Measurements from ENCODE around the gene PRADC1.

Gene PRADC1

DNA sequence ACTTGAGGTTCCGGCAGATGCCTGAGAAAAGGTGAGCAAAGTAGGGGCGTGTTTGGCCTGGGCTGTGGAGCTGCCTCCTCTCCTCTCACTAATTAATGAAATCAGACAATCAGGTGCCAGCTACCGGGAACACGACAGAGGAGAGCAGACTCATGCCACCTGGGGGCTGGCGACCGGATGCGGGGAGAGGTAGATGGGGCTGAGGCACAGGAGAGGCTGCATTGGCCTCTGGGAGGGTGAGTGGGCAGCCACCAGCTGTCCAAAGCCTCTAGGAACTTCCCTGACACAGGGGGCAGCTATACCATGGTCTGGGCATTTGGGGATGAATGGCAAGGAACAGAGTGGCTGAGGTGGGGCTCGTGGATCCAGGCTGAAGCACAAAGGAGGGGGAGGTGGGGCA lies 26.2 kb upstream of the PRADC1 start:
- no peak for DNase-seq (ENCODE audit: extremely low read depth in 1 of 2, low read depth in 1 of 2)

DNA sequence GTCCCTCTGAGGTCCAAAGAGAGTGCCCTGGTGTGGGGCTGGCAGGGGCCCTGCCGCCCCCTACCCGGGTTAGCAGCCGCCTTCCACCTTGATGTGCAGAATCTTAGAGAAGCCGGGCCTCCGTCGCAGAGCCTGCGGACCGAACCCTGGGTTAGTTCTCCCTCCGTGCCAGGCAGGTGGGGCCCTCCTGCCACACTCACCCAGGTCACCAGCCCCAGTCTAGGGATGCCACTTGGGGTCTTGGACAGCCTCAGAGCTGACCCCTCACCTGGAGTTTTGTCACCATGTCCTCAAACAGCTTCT lies 25.8 kb upstream of the PRADC1 start:
- DNase-seq (ENCODE audit: extremely low read depth in 1 of 2, low read depth in 1 of 2), result no peak

DNA sequence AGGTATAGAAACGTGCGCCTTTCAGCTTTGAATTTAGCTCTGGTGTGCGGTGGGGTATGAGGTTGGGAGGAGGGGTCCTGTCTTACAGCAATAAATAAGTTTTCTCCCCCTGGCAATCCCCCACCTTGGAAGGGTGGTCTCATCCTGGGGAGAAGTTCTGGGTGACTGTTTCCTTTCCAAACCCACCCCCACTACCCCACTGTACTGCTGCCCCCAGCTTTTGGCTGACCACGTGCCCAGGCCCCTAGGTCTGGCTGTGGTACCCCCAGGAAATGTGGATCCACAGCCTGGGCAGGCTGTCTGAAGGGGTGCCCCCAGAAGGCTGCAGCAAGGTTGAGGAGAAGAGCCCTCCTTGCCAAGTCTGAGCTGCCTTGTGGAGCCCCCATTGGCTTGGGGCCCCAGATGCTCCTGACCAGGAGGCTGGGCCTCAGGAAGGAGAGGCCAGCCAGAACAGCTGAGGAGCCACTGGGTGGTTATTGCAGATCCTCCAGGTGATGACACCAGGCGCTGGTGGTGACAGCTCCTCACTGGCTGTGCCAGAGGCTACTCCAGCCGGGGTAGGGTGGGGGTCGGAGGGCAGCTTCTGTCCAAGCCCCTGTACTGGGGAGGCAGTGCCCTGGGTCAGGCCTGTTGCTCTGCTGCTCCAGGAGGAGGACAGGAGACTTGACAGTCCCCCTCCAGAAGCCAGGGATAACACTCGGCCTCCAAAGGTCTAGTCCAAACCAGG lies 25.3 kb upstream of the PRADC1 start:
- DNase-seq (ENCODE audit: extremely low read depth in 1 of 2, low read depth in 1 of 2), result no peak

DNA sequence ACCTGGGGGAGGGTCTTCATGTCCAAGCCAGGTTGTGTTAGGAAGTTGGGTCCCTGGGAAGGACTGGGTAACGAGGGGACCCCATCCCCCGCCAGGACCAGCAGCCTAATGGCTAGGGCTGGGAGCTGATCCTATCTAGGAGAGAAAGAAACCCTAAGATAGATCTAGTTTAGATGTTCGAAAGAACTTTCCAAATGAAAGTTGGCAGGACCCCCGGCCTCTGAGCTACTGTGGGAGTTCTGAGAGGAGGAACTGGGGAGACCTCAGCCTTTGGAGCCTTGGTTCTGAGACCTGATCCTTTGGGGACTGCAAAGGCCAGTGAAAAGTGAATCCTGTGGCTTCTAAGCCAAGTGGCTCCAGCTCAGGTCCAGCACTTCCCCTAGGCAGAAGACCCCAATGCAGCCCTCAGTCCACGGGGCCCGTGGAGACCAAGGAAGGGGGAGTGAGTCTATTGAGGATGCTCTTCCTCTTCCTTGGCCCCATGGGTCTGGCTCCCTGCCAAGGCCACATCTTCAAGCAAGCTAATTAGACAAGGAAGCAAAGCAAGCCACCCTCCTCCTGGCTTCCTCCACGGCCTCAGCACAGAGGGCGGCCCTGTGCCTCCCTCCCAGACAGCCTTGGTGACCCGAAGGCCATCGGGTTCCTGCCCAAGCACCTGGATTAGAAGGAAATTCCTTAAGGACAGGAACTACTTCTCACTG lies 24.5 kb upstream of the PRADC1 start:
- DNase-seq (ENCODE audit: extremely low read depth in 1 of 2, low read depth in 1 of 2), result no peak

DNA sequence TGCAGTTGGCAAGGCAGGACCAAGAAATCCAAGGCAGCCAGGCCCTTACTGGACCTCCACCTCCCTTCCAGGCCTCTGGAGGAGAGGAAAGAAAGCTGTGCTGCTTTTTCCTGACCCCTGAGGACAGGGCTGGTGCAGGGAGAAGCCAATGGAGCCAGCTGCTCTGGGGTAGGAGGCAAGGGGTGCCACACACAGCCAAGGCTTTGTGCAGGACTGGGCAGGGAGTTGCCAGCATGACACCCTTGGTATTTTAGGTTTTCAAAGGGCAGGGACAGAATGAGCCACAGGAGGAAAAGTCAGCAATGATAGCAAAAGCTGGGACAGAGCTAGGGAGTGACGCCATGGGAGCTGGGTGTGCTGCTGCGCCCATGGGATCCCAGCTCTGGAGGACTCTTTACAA lies 24.0 kb upstream of the PRADC1 start:
- DNase-seq (ENCODE audit: extremely low read depth in 1 of 2, low read depth in 1 of 2), result no peak

DNA sequence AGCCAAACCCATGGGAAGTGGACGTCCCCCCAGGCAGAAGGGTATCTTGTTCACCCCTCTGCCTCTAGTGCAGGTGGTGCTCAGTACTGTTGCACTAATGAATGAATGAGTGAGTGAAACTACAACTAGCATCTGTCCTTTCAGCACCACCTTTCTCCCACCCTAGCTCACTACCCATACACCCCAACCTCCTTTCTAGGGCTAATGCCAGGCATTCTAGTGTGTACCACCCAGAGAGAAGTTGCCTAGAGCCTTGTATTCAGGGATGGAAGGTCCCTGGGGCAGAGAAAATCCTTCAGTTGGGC lies 23.5 kb upstream of the PRADC1 start:
- no peak for DNase-seq (ENCODE audit: extremely low read depth in 1 of 2, low read depth in 1 of 2)

DNA sequence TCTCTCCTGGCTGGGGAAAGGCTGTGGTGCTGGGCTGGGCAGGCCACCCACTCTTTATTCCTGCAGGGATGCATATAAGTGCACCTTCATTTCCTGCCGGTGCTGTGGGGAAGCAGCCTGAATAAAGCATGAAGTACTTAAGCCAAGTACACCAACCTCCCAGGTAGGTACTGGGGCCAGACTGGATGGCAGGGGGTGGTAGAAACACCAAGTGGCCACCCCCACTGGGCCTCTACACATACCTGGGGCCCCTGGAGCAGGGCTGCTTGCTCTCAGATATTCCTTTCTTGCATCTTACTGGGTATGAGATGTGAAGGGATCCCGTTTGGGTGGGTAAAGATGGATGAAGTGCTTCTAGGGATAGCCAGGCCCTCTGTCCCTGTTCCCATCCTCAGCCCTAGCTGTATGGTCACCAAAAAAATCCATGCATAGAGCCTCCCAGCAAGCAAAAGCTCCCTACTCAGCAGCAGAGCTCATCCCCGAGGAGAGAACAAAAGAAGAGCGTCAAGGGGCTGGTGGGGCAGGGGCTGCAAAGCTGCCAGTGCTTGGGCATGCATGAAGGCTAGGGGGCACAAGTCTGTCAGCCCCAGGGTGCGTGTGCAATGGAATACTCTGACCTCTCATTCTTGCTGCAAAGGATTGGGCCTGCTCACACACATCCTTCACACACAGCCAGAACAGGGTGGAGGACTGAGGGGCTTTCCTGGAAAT lies 23.0 kb upstream of the PRADC1 start:
- no peak for DNase-seq (ENCODE audit: extremely low read depth in 1 of 2, low read depth in 1 of 2)

DNA sequence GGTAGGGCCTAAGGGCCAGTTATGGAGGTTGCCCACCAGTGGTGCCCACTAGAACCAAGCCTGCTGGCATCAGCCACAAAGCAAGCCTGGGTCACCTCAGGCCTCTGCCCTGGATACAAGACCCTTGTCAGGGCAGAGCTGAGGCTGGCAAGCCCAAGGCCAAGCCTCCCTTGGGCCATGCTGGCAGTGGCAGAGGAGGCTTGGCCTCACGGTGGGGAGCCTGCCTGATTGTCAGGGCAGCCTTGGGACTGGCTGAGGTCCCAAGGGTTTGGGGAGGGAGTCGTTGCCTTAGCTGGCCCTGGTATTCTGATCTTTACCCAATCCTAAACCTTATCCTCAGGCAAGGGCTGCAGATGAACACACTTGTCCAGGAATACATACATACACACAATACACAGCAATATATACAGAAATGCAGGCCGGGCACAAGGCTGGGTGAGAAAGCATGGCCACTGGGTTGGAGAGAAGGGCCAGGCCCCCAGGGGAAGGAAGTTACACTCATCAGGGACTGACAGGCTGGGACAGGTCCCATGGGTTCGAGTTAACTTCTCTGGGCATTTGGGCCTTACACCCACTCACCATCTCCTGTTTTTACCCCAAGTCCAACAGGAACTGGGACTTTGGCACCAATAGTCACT lies 22.1 kb upstream of the PRADC1 start:
- DNase-seq (ENCODE audit: extremely low read depth in 1 of 2, low read depth in 1 of 2), result no peak

DNA sequence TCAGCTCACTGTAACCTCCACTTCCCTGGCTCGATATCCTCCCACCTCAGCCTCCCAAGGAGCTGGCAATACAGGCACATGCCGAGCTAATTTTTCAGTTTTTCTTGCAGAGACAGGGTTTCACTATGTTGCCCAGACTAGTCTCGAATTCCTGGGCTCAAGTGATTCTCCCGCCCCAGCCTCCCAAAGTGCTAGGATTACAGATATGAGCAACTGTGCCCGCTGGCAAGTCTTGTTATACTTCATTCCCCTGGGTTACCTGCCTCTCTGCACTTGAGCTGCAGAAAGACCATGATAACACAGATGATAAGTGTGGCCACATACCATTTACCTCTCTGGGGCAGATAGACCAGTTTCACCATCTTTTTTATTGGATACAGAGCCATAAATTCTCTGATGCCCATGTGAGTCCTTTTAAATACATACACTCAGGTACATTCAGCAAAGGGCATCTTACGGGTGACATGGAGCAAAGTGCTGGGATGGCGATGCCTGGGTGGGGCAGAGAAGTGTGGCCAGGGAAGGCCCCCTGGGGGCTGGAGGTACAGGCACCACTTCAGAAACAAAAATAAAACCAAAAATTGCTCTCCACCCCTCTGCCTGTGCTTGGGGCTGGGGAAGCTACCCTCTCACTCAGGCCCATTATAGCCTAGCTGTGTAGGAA lies 21.4 kb upstream of the PRADC1 start:
- DNase-seq (ENCODE audit: extremely low read depth in 1 of 2, low read depth in 1 of 2), result no peak

DNA sequence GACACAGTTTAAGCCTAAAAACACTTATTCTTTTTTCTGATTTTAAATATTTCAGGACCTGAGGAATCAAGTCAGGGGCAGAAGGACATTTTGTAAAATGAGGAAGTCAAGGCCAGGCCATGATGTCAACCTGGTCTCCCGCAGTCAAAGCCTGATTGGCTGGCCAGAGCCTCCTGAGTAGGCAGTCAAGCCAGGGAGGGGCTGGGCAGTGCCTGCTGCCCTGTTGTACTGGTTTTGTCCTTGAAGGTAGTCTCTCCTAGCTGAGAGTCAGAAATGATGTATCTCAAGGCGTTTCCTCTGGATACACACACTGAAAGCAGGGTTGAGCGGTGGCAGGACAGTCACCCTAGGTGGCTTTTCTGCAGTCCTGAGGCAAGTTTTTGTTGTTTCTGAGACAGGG lies 20.9 kb upstream of the PRADC1 start:
- no peak for DNase-seq (ENCODE audit: extremely low read depth in 1 of 2, low read depth in 1 of 2)

DNA sequence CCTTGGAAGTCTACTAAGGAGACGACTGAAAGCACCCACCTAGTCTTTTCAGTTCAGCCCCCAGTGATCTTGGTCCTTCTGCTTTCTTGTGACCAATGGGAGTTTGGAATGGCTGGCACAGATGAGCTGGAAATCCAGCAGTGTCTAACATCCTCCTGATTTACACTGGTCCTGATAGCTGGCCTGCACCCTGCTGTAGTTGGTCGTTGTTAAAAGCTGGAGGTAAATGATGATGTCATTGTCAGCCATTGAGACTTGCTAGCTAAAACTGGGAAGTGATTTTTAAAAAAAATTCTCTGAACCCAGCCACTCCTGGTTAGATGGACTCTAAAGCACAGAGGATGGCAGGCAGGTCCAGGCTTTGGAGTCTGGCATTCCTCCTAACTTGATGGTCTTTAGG lies 20.4 kb upstream of the PRADC1 start:
- no peak for DNase-seq (ENCODE audit: extremely low read depth in 1 of 2, low read depth in 1 of 2)

DNA sequence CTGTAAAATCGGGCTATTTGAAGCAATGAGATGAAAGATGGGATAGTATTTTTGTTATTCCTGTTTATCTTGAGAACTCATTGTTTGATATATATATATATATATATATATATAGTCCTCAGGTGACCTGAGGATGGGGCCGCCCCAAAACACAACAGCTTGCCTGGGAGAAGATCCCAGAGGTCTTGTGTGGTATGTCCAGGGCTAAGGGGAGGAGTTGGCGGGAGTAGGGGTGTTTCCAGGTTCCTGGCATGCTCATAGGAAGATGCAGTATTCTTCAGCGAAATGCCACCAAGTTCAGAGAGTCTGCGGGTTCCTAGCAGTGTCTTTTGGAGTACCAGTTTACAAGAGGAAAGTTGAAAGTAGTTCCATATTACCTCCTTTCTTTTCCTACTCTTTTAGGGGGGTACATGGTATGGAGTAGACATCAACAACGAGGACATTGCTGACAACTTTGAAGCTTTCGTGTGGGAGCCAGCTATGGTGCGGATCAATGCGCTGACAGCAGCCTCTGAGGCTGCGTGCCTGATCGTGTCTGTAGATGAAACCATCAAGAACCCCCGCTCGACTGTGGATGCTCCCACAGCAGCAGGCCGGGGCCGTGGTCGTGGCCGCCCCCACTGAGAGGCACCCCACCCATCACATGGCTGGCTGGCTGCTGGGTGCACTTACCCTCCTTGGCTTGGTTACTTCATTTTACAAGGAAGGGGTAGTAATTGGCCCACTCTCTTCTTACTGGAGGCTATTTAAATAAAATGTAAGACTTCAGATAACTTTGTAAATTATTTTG lies 19.4 kb upstream of the PRADC1 start:
- no peak for DNase-seq (ENCODE audit: extremely low read depth in 1 of 2, low read depth in 1 of 2)

DNA sequence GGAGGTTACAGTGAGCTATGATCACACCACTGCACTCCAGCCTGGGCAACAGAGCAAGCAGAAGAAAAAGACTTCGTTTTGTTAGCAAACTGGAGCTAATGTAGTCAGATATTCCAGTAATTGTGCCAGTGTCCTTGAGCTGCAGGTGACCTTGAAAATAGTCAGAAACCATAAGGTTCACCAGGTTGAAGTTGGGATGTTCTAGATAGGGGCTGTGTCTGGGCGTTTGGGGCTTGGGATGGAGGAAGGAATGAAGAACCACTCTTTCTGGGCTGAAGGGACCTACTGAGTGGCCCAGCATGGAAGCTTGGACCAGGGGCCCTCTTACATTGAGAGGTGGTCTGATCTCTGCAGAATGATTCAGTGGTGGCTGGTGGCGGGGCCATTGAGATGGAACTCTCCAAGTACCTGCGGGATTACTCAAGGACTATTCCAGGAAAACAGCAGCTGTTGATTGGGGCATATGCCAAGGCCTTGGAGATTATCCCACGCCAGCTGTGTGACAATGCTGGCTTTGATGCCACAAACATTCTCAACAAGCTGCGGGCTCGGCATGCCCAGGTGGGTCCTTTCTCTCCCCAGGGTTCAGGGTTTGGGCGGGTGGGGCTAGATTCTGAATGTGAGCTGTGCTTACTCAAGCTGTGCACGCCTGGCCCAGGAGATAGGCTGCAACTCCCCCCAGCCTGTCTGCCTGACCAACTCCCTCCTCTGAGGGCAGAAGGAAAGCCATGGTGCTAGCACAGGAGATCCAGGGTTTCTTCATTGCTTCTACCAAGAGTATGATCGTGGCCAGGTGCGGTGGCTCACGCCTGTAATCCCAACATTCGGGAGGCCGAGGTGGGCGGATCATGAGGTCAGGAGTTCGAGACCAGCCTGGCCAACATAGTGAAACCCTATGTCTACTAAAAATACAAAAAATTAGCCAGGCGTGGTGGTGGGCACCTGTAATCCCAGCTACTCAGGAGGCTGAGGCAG lies 18.1 kb upstream of the PRADC1 start:
- DNase-seq (ENCODE audit: extremely low read depth in 1 of 2, low read depth in 1 of 2), result no peak

DNA sequence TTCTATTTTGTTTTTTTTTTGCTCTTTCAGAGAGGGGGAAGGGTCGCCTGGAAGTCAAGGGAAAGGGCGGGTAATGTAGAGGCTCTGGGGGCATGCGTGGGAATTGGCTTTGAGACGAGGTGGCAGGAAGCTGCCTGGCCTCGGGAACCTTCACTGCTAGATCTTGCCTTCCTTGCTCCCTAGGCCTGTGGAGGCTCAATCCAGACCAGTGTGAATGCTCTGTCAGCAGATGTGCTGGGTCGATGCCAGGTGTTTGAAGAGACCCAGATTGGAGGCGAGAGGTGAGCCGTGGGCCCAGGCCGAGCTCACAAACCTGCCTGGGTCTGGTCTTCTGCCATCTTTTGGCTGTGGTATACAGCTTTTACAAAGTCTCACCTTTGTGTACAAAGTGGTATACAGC lies 16.6 kb upstream of the PRADC1 start:
- DNase-seq (ENCODE audit: extremely low read depth in 1 of 2, low read depth in 1 of 2), result no peak

DNA sequence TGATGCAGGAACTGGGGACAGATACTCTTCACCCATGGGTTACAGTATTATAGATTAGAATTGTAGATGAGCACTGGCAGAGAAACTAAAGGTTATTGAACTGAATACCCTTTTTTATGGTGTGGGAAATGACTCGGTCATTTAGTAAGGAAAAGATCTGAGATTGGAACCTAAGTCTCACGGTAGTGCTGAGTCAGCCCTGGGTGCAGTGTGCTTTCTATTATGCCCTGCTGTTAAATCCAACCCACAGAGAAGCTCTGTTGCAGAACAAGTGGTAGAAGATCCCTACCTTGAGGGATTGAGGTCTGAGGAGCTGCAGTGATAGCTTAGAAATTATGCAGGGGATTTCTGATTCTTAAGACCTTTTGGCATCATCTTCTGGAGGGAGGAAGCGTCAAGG lies 13.8 kb upstream of the PRADC1 start:
- no peak for DNase-seq (ENCODE audit: extremely low read depth in 1 of 2, low read depth in 1 of 2)

DNA sequence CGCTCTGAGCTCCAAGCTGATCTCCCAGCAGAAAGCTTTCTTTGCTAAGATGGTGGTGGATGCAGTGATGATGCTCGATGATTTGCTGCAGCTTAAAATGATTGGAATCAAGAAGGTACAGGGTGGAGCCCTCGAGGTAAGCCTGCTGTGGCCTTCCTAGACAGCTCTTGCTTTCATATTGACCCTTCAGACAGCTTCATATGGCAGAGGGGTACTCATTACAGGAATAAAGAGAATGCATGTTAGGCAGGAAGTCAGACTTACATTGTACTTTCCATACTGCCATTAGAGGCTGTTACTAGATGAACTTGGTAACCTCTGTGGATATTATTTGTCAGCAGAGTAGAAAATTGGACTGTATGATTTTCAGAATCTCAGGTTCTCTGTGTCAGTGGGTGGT lies 11.5 kb upstream of the PRADC1 start:
- DNase-seq (ENCODE audit: extremely low read depth in 1 of 2, low read depth in 1 of 2), result no peak

DNA sequence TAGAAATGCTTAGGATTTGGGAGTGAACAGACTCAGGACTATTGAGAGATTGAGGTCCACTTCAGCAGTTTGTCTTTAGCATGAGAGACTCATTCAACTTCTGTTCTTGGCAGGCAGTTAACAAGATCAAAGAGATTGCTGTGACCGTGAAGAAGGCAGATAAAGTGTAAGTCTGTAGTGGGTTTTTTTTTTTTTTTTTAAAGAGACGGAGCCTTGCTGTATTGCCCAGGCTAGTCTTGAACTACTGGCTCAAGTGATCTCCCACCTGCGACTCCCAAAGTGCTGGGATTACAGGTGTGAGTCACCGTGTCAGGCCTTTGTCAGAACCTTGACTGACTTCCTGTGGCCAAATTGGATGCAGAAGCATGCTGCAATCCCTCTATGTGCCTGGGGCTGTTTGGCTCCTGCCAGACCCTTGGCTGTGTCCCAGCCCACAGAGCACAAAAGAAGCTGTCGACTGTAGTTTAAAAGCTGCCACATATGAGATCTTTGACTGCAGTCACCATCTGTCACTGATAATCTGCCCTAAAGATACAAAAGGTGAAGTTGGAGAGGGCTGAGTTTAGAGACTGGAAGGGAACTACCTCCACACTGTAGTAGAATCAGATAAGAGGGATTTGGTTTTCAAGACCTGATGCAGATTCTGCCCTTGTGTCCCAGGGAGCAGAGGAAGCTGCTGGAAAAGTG lies 11.0 kb upstream of the PRADC1 start:
- no peak for DNase-seq (ENCODE audit: extremely low read depth in 1 of 2, low read depth in 1 of 2)

DNA sequence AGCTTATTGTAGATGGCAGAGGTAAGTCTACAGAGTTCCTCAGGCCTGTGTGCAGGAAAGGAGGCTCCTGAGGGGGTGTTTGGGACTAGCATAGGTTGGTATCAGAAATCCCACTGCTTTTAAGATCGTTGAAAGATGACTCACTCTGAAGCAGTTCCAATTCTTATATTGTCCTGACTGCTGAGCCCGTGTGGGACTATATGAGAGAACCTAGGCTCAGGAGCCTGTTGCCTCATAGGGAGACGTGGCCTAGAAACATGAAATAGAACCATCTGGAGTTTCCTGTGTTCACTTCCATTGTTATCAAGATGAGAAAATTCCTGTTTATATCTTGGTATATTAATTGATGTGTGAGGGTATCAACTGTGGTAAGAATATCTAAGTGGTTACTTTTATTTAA lies 6.7 kb upstream of the PRADC1 start:
- no peak for DNase-seq (ENCODE audit: extremely low read depth in 1 of 2, low read depth in 1 of 2)

DNA sequence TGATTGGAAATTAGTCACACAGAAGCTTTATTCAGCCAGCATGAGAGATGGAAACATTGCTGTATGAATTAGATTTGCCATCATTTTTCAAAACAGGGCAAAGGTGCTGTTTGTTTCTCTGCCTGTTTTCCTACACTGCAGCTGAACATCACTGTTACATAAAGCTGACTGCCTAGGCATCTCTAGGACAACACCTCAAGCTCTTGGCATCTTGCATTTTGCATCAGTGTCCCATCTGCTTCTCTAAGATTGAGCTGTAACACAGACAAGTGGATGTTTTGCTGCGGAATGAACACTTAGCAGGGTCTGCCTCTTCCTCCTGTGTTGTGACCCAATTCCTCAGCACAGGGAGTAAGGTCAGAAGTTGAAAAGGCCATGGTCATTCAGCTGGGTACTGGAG lies 5.9 kb upstream of the PRADC1 start:
- DNase-seq (ENCODE audit: extremely low read depth in 1 of 2, low read depth in 1 of 2), result no peak
